Brain pericyte (primary cell): ENCODE data around the gene ZNF148.

Source experiments
- DNase-seq: peaks from one replicate; pipeline ENCODE4 v3.0.0-alpha.2; 2012; ENCODE audit warnings: low read depth, low spot score

The ZNF148 gene

GRCh38 chr3:125280668-125281361 lies 94.3 kb downstream of the ZNF148 start:
- no peak for DNase-seq

- DNase-seq: no peak
These were observed 97.0 kb downstream of the ZNF148 start for GRCh38 chr3:125278155-125278554.

- DNase-seq: no peak
These were observed 104.0 kb downstream of the ZNF148 start for GRCh38 chr3:125271127-125271526.

- DNase-seq: no peak
These were observed 107.7 kb downstream of the ZNF148 start for GRCh38 chr3:125267460-125267859.

- DNase-seq: no peak
These were observed 108.2 kb downstream of the ZNF148 start for GRCh38 chr3:125266971-125267370.

- DNase-seq: no peak
These were observed 113.0 kb downstream of the ZNF148 start for GRCh38 chr3:125262161-125262560.

- no peak for DNase-seq
These were observed 114.1 kb downstream of the ZNF148 start for GRCh38 chr3:125261031-125261430.

- no peak for DNase-seq
These were observed 115.0 kb downstream of the ZNF148 start for GRCh38 chr3:125260158-125260557.

- DNase-seq: no peak
These were observed 117.6 kb downstream of the ZNF148 start for GRCh38 chr3:125257536-125257935.

- no peak for DNase-seq
These were observed 118.5 kb downstream of the ZNF148 start for GRCh38 chr3:125256675-125257074.

GRCh38 chr3:125250973-125251372 lies 124.2 kb downstream of the ZNF148 start:
- DNase-seq: no peak

- no peak for DNase-seq
These were observed 128.9 kb downstream of the ZNF148 start for GRCh38 chr3:125246237-125246636.

GRCh38 chr3:125245521-125245920 lies 129.6 kb downstream of the ZNF148 start:
- DNase-seq: no peak

GRCh38 chr3:125240496-125240895 lies 134.6 kb downstream of the ZNF148 start:
- no peak for DNase-seq

- no peak for DNase-seq
These were observed 135.9 kb downstream of the ZNF148 start for GRCh38 chr3:125239266-125239665.

- DNase-seq: no peak
These were observed 136.4 kb downstream of the ZNF148 start for GRCh38 chr3:125238759-125239158.

- DNase-seq: no peak
These were observed 138.7 kb downstream of the ZNF148 start for GRCh38 chr3:125236331-125236903.

- DNase-seq: no peak
These were observed 140.3 kb downstream of the ZNF148 start for GRCh38 chr3:125234831-125235230.

GRCh38 chr3:125232401-125232800 lies 142.7 kb downstream of the ZNF148 start:
- no peak for DNase-seq

GRCh38 chr3:125231895-125232294 lies 143.2 kb downstream of the ZNF148 start:
- no peak for DNase-seq

GRCh38 chr3:125229707-125230106 lies 145.4 kb downstream of the ZNF148 start:
- no peak for DNase-seq

GRCh38 chr3:125229168-125229567 lies 146.0 kb downstream of the ZNF148 start:
- no peak for DNase-seq

GRCh38 chr3:125221831-125222230 lies 153.3 kb downstream of the ZNF148 start:
- DNase-seq: no peak
